SU-DHL-6 (cell line): Measurements from ENCODE around the gene ATP6V1C2.

Source experiments
- H2AFZ ChIP-seq: fragments of 200-600 bp; sonication (generic); 2 replicates; pipeline ENCODE4 v1.6.1; 2014; ENCODE audit warnings: low read depth, mild to moderate bottlenecking, moderate library complexity, mixed read lengths, antibody characterized with exemption, low read length; ENCODE audit not compliant: severe bottlenecking
- H3F3A ChIP-seq: fragments of 200-600 bp; shearing (Covaris generic); 2 replicates; pipeline ENCODE4 v1.6.0; 2016; ENCODE audit warnings: antibody characterized with exemption, mild to moderate bottlenecking; ENCODE audit not compliant: insufficient read depth
- H3K27ac ChIP-seq: fragments of 200-600 bp; sonication (generic); 2 replicates; pipeline ENCODE4 v1.5.1; 2016; ENCODE audit warnings: low read depth, mild to moderate bottlenecking, low read length, moderate library complexity, mixed read lengths
- H3K27me3 ChIP-seq: fragments of 200-600 bp; sonication (generic), shearing (Covaris generic); 2 replicates; pipeline ENCODE4 v1.6.0; 2014; ENCODE audit warnings: mild to moderate bottlenecking, low read length
- H3K36me3 ChIP-seq: fragments of 200-600 bp; sonication (generic); 2 replicates; pipeline ENCODE4 v1.6.1; 2014; ENCODE audit warnings: mild to moderate bottlenecking, low read length, mixed read lengths
- H3K4me2 ChIP-seq: fragments of 300-600, 200-600 bp; shearing (Covaris generic), sonication (generic); 2 replicates; pipeline ENCODE4 v1.6.0; 2014; ENCODE audit warnings: low read length, low read depth, mild to moderate bottlenecking; ENCODE audit not compliant: poor library complexity, severe bottlenecking
- H3K4me3 ChIP-seq: fragments of 200-600 bp; sonication (generic); 2 replicates; pipeline ENCODE4 v1.5.1; 2014; ENCODE audit warnings: antibody characterized with exemption, low read length, mild to moderate bottlenecking, mixed read lengths; ENCODE audit not compliant: insufficient read depth, poor library complexity, severe bottlenecking
- H3K79me2 ChIP-seq: fragments of 200-600 bp; sonication (generic); 2 replicates; pipeline ENCODE4 v1.6.1; 2014; ENCODE audit warnings: mild to moderate bottlenecking, low read length, moderate library complexity; ENCODE audit not compliant: insufficient read depth
- H3K9ac ChIP-seq: fragments of 200-600 bp; sonication (generic); 2 replicates; pipeline ENCODE4 v1.7.0; 2014; ENCODE audit warnings: mild to moderate bottlenecking, low read length
- H3K9me2 ChIP-seq: fragments of 200-600 bp; sonication (generic); replicated peaks from 2 replicates; pipeline ENCODE4 v1.6.1; 2014; ENCODE audit warnings: low read length; ENCODE audit not compliant: insufficient read depth
- H3K9me3 ChIP-seq: fragments of 200-600 bp; sonication (generic); 2 replicates; pipeline ENCODE4 v1.6.1; 2014; ENCODE audit warnings: low read length, mixed read lengths; ENCODE audit not compliant: insufficient read depth
- H4K20me1 ChIP-seq: fragments of 200-600 bp; sonication (generic); 2 replicates; pipeline ENCODE4 v1.6.1; 2014; ENCODE audit warnings: low read depth, mild to moderate bottlenecking, antibody characterized with exemption, low read length, moderate library complexity, mixed read lengths
- EZH2phosphoT487 ChIP-seq: fragments of 200-600 bp; sonication (generic), shearing (Covaris generic); conservative IDR thresholded peaks from 2 replicates; pipeline ENCODE4 v1.6.1; 2018; ENCODE audit warnings: mild to moderate bottlenecking, antibody characterized with exemption, low read length, moderate library complexity, mixed read lengths
- TF ChIP-seq, protein P1 (sequence below): fragments of 200-600 bp; sonication (generic); IDR thresholded peaks from one replicate; pipeline ENCODE4 v1.5.1; 2017; ENCODE audit warnings: antibody characterized with exemption, mild to moderate bottlenecking, low read length, moderate library complexity; ENCODE audit not compliant: insufficient read depth, poor library complexity, severe bottlenecking

The ATP6V1C2 gene

GRCh38 chr2:10818984-10819383 lies 97.6 kb downstream of the ATP6V1C2 start:
- no peak overlapping the region for H3K9ac ChIP-seq
- no peaks in the 10 kb centered on the region for H3K9me3 ChIP-seq
- no peaks in the 10 kb centered on the region for H4K20me1 ChIP-seq
- H3F3A ChIP-seq = no peaks in the 10 kb centered on the region
- no peaks in the 10 kb centered on the region for H3K79me2 ChIP-seq
- no peak overlapping the region for H3K4me2 ChIP-seq
- no peaks in the 10 kb centered on the region for H3K9me2 ChIP-seq
- H3K27ac ChIP-seq = no peak overlapping the region
- no peak overlapping the region for H2AFZ ChIP-seq
- H3K27me3 ChIP-seq = no peaks in the 10 kb centered on the region
- TF ChIP-seq EZH2phosphoT487 = no peak
- TF ChIP-seq, protein P1, sequence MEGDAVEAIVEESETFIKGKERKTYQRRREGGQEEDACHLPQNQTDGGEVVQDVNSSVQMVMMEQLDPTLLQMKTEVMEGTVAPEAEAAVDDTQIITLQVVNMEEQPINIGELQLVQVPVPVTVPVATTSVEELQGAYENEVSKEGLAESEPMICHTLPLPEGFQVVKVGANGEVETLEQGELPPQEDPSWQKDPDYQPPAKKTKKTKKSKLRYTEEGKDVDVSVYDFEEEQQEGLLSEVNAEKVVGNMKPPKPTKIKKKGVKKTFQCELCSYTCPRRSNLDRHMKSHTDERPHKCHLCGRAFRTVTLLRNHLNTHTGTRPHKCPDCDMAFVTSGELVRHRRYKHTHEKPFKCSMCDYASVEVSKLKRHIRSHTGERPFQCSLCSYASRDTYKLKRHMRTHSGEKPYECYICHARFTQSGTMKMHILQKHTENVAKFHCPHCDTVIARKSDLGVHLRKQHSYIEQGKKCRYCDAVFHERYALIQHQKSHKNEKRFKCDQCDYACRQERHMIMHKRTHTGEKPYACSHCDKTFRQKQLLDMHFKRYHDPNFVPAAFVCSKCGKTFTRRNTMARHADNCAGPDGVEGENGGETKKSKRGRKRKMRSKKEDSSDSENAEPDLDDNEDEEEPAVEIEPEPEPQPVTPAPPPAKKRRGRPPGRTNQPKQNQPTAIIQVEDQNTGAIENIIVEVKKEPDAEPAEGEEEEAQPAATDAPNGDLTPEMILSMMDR = no peak
- H3K4me3 ChIP-seq = no peak overlapping the region
- no peaks in the 10 kb centered on the region for H3K36me3 ChIP-seq

DNA sequence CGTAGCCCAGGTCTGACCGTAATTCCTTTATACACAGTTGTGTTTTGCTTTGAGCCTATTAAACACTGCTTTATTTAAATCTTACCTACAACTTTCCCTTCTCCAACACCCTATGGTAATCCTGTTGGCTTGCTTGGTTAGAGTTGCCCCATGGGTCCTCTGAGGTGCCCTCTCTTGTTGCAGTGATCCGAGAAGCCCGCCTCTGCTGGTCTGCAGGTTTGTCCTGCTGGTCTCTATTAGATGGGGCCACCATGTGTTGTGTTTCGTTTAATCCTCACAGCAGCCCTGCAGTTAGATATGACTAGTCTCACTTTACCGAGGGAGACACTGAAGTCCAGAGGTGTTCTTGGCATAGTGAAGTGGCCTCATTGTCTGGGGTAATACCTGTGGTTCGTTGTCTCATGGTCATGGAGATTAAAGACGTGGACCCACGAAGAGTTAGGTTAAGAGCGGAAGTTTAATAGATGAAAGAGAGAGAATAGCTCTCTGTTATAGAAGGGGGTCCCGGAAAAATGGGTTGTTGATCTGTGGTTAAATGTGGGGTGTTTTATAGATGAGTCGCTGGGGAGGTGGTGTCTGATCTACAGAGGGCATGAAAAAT lies 98.4 kb downstream of the ATP6V1C2 start:
- H3K4me2 ChIP-seq = no peak overlapping the region
- 0 out of 2 replicates have a peak, but pooled peaks cover 2% of the 10 kb centered on the region for H3K27me3 ChIP-seq
- no peaks in the 10 kb centered on the region for H3K9me2 ChIP-seq
- no peaks in the 10 kb centered on the region for H3F3A ChIP-seq
- no peaks in the 10 kb centered on the region for H3K79me2 ChIP-seq
- H3K9me3 ChIP-seq = no peaks in the 10 kb centered on the region
- TF ChIP-seq, protein P1 = no peak
- TF ChIP-seq EZH2phosphoT487 = no peak
- no peak overlapping the region for H3K9ac ChIP-seq
- H3K27ac ChIP-seq = no peak overlapping the region
- no peaks in the 10 kb centered on the region for H3K36me3 ChIP-seq
- H2AFZ ChIP-seq = no peak overlapping the region
- H3K4me3 ChIP-seq = no peak overlapping the region
- H4K20me1 ChIP-seq = no peaks in the 10 kb centered on the region

- H2AFZ ChIP-seq = no peak overlapping the region
- no peak overlapping the region for H3K4me3 ChIP-seq
- no peaks in the 10 kb centered on the region for H3K9me2 ChIP-seq
- TF ChIP-seq, protein P1 = no peak
- no peaks in the 10 kb centered on the region for H3K9me3 ChIP-seq
- H3K27ac ChIP-seq = no peak overlapping the region
- no peaks in the 10 kb centered on the region for H4K20me1 ChIP-seq
- no peak overlapping the region for H3K4me2 ChIP-seq
- no peaks in the 10 kb centered on the region for H3K79me2 ChIP-seq
- no peaks in the 10 kb centered on the region for H3F3A ChIP-seq
- no peak overlapping the region for H3K9ac ChIP-seq
- H3K27me3 ChIP-seq = 0 out of 2 replicates have a peak, but pooled peaks cover 2% of the 10 kb centered on the region
- H3K36me3 ChIP-seq = no peaks in the 10 kb centered on the region
Observed at GRCh38 chr2:10820562-10820961, 99.1 kb downstream of the ATP6V1C2 start.
